AG09309 (cell line): ENCODE results near the gene PATL2.
A peak's percentile ranks its signal among the peaks of the same experiment; 100 is the strongest.
"Not testable (repeated sequence)": the region's sequence is repeated elsewhere in the genome, so short reads cannot be mapped to it uniquely, and the experiment has no call there.

Experiments
- DNase-seq: peaks from one replicate; pipeline ENCODE4 v3.0.0-alpha.2; 2010; ENCODE audit warnings: low read depth
- H3K4me3 ChIP-seq: 2 replicates; pipeline ENCODE4 v1.5.1; 2011; ENCODE audit warnings: mild to moderate bottlenecking, low read depth, low read length, moderate library complexity; ENCODE audit not compliant: control insufficient read depth
- CTCF ChIP-seq: IDR thresholded peaks from 2 replicates; pipeline ENCODE4 v1.5.1; 2011; ENCODE audit warnings: mild to moderate bottlenecking, low read depth, low read length, inconsistent platforms; ENCODE audit not compliant: insufficient read depth, control insufficient read depth; ENCODE audit errors: missing control alignments

Gene PATL2

GRCh38 chr15:44711743-44712345, 721 bp upstream of the PATL2 start:
- no peak for TF ChIP-seq CTCF
- DNase-seq = no peak
- H3K4me3 ChIP-seq = peak overlapping the region; percentile 81

- peak overlapping the region; percentile 81 for H3K4me3 ChIP-seq
- TF ChIP-seq CTCF = peak; percentile 43
- no peak for DNase-seq
Measured at GRCh38 chr15:44710236-44711095, 657 bp downstream of the PATL2 start.

GRCh38 chr15:44706946-44707636, 4.0 kb downstream of the PATL2 start:
- DNase-seq = no peak
- no peak overlapping the region for H3K4me3 ChIP-seq
- TF ChIP-seq CTCF = no peak

GRCh38 chr15:44706401-44706800, 4.7 kb downstream of the PATL2 start:
- TF ChIP-seq CTCF = no peak
- H3K4me3 ChIP-seq = no peak overlapping the region
- no peak for DNase-seq

GRCh38 chr15:44705986-44706385, 5.1 kb downstream of the PATL2 start:
- DNase-seq = no peak
- TF ChIP-seq CTCF = no peak
- H3K4me3 ChIP-seq = no peak overlapping the region

- DNase-seq, H3K4me3 ChIP-seq: not testable (repeated sequence)
Measured at GRCh38 chr15:44700676-44701075, 10.4 kb downstream of the PATL2 start.

- no peak for TF ChIP-seq CTCF
- no peak for DNase-seq
- no peak overlapping the region for H3K4me3 ChIP-seq
Measured at GRCh38 chr15:44698641-44699040, 12.5 kb downstream of the PATL2 start.
